Stimulated activated CD8-positive, alpha-beta memory T cell treated with anti-CD3 and anti-CD28 coated beads, Interleukin-2, amount 100 ng/mL, for 48 hours (primary cell): Measurements from ENCODE around the gene PMF1.

Source experiments
- DNase-seq, 2 donors: peaks; one replicate each; pipeline ENCODE4 v3.0.0-alpha.2; 2020; ENCODE audit warnings: low read depth in 2 of 2

Gene PMF1

GRCh38 chr1:156236164-156236563 is 23.4 kb downstream of the PMF1 start:
- no peak for DNase-seq

GRCh38 chr1:156238248-156238647 is 25.4 kb downstream of the PMF1 start:
- no peak for DNase-seq

- no peak for DNase-seq
Measured at GRCh38 chr1:156241311-156241811, 28.6 kb downstream of the PMF1 start.

- DNase-seq = no peak
Measured at GRCh38 chr1:156241926-156242325, 29.1 kb downstream of the PMF1 start, which contains the start of gene BGLAP. Gene BGLAP (plus strand): TSS chr1:156242184. CDS start chr1:156242232, 48 bp downstream.

GRCh38 chr1:156242738-156243137 is 29.9 kb downstream of the PMF1 start:
- no peak for DNase-seq

GRCh38 chr1:156244126-156244525 is 31.3 kb downstream of the PMF1 start:
- DNase-seq = no peak

DNA sequence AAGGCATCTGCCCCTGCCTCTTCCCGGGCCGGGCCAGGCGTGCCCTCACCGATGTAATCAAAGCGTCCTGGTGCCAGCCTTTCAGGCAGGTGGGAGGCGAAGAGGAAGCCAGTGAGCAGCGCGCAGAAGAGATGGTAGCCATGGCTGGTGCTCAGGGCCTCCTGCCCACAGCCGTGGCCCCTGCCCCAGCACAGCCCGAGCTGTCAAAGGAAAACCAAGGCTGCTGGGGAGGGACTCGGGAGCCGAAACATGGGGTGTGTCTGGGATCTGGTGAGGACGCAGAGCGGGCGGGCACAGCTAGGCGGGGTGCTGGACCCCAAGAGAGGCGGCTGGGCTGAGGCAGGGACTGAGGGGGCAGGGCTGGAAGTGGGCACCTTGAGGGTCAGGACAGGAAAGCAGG is 31.9 kb downstream of the PMF1 start:
- DNase-seq = no peak

GRCh38 chr1:156245451-156246232 is 32.8 kb downstream of the PMF1 start:
- DNase-seq = no peak

GRCh38 chr1:156246241-156246780 is 33.5 kb downstream of the PMF1 start:
- DNase-seq = no peak

- DNase-seq = no peak
Measured at GRCh38 chr1:156246781-156247459, 34.1 kb downstream of the PMF1 start.

DNA sequence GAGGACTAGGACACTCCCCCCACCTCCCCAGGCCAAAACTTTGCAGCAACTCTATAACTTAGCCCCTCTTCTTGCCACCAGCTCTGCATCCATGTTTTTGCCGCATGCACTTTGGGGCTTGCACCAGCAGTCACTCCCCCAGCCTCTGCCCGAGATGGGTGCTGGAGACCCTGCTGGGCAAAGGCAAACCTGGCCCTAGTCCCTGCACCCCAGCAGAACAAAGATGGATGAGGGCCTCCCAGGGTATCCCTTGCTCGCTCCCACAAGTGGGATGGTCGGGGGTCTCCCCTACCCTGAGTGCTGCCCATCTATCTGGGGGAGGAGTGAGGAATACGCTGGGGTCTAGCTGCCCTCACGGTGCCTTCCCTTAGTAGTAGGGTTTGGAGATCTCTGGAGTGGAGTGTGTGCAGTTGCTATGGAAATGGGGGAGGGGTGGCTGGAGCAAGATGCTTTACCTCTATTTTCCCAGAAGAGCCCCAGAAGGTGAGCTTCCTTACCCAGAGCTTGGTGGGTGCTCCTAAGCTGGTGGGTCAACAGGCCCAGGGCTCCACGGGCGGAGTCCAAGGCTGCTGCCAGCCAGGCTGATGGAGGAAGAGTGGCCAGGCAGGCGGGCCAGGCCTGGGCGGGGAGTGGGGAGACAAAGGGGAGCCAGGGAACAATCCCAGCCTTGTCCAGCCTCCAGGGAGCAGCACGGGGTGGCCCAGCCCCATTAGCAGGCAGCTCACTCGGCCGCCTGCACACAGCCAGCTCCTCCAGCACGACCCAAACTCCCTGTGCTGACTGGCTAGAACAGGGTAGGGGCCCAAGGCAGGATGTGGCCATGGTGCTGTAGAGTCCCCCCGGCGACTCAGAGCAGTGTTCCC is 34.9 kb downstream of the PMF1 start, which contains the start of gene PAQR6:
Gene PAQR6 (minus strand): TSS at position 597 of the 863 bp plus-strand sequence. CDS start 1,325 bp downstream, outside the sequence.
- no peak for DNase-seq

DNA sequence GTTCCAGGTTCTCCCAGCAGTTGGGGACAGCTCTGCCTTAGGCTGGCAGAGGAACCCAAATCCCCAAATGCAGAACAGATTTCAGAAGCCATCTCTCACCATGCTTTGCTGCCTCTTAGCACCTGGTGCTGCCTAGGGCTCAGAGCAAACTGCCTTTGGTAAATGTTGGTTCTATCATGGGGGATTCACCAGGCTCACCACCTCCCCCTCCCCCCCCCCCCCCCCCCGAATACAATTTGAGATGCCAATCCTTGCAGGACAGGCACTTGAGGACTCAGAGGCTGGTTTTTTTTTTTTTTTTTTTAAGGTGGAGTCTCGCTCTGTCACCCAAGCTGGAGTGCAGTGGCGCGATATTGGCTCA is 35.5 kb downstream of the PMF1 start:
- DNase-seq = no peak

- no peak for DNase-seq
Measured at GRCh38 chr1:156249593-156249992, 36.8 kb downstream of the PMF1 start.

- no peak for DNase-seq
Measured at GRCh38 chr1:156251527-156251926, 38.7 kb downstream of the PMF1 start.

GRCh38 chr1:156253634-156254033 is 40.8 kb downstream of the PMF1 start:
- DNase-seq = no peak

- no peak for DNase-seq
Measured at GRCh38 chr1:156257711-156258110, 44.9 kb downstream of the PMF1 start.

DNA sequence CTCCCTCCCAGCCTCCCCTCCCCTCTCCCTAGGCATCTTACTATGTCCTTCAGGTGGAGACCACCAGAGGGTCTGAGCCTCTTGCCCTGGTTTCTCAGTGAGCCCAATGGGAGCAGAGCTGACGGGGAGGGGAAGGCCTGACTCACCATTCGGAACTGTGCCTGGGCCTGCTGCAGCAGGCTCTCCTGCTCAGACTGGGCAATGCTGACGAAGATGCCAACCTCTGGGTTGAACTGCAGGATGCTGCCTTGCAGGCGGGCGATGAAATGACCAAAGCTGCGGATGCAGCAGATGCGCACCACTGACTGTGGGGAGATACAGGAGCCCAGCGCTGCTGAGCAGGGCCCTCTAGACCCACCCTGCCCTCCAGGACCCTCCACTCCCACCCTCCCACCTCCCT is 46.1 kb downstream of the PMF1 start:
- no peak for DNase-seq

- no peak for DNase-seq
Measured at GRCh38 chr1:156259805-156260204, 47.0 kb downstream of the PMF1 start.

GRCh38 chr1:156260896-156261295 is 48.1 kb downstream of the PMF1 start:
- DNase-seq = no peak

- DNase-seq = no peak
Measured at GRCh38 chr1:156262461-156263287, 49.9 kb downstream of the PMF1 start.

GRCh38 chr1:156263288-156263655 is 50.5 kb downstream of the PMF1 start:
- DNase-seq = no peak
